WERI-Rb-1 (cell line): ENCODE results near the gene FAM78B.

Source experiments
- DNase-seq: peaks from one replicate; pipeline ENCODE4 v3.0.0-alpha.2; 2020
- H3K27ac ChIP-seq: fragments of 250-450 bp; sonication (Bioruptor Pico); 2 replicates; pipeline ENCODE4 v1.5.1; 2020; ENCODE audit warnings: mild to moderate bottlenecking, moderate library complexity
- H3K27me3 ChIP-seq: fragments of 250-450 bp; sonication (Bioruptor Pico); 2 replicates; pipeline ENCODE4 v1.5.1; 2021; ENCODE audit warnings: mild to moderate bottlenecking, low read depth, moderate library complexity; ENCODE audit not compliant: insufficient read depth, severe bottlenecking
- H3K36me3 ChIP-seq: fragments of 250-450 bp; sonication (Bioruptor Pico); 2 replicates; pipeline ENCODE4 v1.5.1; 2020; ENCODE audit warnings: mild to moderate bottlenecking, moderate library complexity
- H3K4me3 ChIP-seq: 2 replicates; pipeline ENCODE4 v1.5.1; 2011; ENCODE audit warnings: low read depth, mild to moderate bottlenecking, control low read depth, low read length
- H3K9me3 ChIP-seq: fragments of 250-450 bp; sonication (Bioruptor Pico); 2 replicates; pipeline ENCODE4 v1.5.1; 2021; ENCODE audit warnings: mild to moderate bottlenecking, moderate library complexity; ENCODE audit not compliant: severe bottlenecking
- CTCF ChIP-seq: IDR thresholded peaks from 2 replicates; pipeline ENCODE4 v1.5.1; 2011; ENCODE audit warnings: low read depth, mild to moderate bottlenecking, control low read depth, inconsistent platforms, low read length

FAM78B gene

DNA sequence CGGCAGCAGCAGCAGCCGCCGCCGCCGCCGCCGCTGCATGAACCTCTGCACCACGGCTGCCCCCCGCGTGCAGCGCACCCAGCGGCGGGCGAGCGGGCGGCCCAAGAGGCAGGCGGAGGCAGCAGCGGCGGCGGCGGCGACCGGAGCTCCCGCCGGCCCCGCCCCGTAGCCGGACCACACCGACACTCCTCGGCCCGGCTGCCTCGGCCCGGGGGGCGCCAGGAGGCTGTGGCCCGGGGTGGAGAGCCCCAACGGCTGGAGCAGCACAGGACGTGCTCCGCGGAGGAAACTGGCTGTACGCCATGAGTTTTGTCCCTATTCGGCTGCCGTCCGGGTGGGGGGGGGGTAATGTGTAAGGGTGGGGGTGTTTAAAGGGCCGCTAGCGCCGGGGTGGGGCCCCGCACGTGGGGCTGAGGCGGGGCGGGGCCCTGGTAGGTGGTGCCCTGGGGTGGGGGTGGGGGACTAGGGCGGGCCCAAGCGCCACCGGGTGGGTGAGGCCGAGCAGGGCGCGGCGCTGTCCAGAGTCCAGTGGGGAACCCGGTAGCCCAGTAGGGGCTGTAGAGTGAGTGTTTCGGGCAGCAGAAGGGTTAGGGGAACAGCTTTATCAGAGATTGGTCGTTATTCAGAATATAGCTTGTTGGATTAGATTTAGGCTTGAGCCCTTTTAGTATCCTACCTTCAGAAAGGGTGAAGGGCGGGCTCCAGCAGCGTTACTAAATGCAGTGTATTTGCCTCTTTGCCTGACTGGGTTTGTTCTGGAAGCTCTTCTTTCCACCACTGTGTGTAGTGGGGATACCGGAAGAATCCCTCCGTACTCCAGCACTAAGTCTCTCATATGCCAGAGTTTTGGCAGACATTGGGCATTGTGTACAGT lies at the start of gene FAM78B:
TSS of gene FAM78B (minus strand) at position 304 of the 874 bp plus-strand sequence. CDS start 753 bp downstream, outside the sequence.
- Histone ChIP-seq H3K9me3 (no peaks in the 10 kb centered on the region), H3K27me3 (peaks cover 2% of the 10 kb centered on the region), H3K4me3 (peak within 1 kb of the TSS; percentile 50), H3K27ac (0 out of 2 replicates have a peak within 1 kb of the TSS, but pooled peaks have one; percentile 24), H3K36me3 (no peaks in the 10 kb centered on the region)
- DNase-seq, result peak; percentile 87
- TF ChIP-seq CTCF, result 0 out of 2 replicates have a peak, but pooled peaks have one; percentile 22

- Histone ChIP-seq H3K4me3 (no peak overlapping the region), H3K9me3 (no peaks in the 10 kb centered on the region), H3K36me3 (no peaks in the 10 kb centered on the region), H3K27me3 (no peaks in the 10 kb centered on the region), H3K27ac (no peak overlapping the region)
- DNase-seq, result no peak
- no peak for TF ChIP-seq CTCF
Observed at GRCh38 chr1:166202546-166202945, 35.7 kb upstream of the FAM78B start.

DNA sequence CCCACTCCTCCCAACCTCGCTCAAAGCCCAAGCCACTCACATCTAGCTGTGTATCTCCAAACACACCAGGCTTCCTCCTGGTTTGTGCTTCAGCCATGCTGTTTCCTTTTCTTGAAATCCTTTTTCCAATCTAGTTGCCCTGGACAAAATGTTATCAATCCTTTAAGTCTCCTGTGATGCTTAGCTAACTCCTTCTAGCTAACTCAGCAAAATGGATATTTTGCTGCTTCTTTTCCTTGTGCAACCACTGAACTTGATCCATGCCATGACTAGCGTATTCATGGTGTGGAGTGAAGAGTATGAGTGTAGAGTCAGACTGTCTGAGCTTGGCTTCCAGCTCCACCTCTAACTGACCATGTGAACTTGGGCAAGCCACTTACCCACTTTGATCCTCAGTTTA lies 33.9 kb upstream of the FAM78B start:
- Histone ChIP-seq H3K9me3 (no peaks in the 10 kb centered on the region), H3K36me3 (no peaks in the 10 kb centered on the region), H3K27me3 (no peaks in the 10 kb centered on the region), H3K27ac (no peak overlapping the region), H3K4me3 (no peak overlapping the region)
- TF ChIP-seq CTCF, result no peak
- no peak for DNase-seq

DNA sequence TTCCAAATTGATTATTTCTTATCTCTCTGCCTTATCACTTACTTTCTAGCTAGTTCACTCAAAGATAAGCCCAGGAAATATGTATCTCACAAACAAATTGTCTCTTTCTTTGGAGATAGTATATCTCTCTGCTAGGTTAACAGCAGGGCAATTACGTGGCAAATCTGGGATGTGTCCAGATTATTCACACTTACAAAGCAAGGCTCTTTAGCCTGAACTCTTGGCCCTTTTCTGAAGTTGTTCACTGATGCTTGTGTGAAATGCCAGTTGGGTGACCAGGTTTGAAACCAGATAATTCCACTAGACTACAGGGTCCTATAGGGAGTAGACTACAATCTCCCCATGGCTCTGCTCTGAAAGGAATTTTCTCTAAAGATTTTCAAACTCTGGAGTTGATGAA lies 30.8 kb upstream of the FAM78B start:
- no peaks in the 10 kb centered on the region for H3K36me3 ChIP-seq
- H3K9me3 ChIP-seq, result no peaks in the 10 kb centered on the region
- TF ChIP-seq CTCF, result no peak
- H3K27ac ChIP-seq, result no peak overlapping the region
- H3K27me3 ChIP-seq, result no peaks in the 10 kb centered on the region
- no peak overlapping the region for H3K4me3 ChIP-seq
- no peak for DNase-seq

DNA sequence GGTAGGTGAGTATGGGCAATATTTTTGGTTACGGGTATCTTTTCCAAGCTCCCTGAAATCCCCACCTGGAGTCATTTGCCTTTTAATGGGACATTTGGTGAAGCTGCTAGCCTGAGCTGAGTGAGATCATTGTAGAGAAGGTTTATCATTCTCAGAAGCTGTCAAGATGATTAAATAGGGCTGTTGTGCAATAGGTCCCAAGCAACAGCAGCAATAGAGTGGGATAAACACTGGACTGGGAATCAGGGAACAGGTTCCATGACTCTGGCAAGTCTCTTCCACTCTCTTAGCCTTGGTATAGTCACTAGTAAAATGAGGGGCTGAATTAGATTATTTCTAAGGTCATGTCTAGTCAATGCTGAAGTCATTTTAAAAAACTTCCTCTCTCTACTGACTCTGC lies 30.3 kb upstream of the FAM78B start:
- Histone ChIP-seq H3K9me3 (no peaks in the 10 kb centered on the region), H3K27me3 (no peaks in the 10 kb centered on the region), H3K4me3 (no peak overlapping the region), H3K27ac (no peak overlapping the region), H3K36me3 (no peaks in the 10 kb centered on the region)
- no peak for DNase-seq
- no peak for TF ChIP-seq CTCF
